Measurements from ENCODE around the gene RABGAP1L. TPM values are rescaled to one million over a fixed set of nuclear protein-coding genes. Genes with fewer than 3 reads are reported as not detected.

Gene RABGAP1L
- polyA plus RNA-seq, 3 donors: 35.2 to 75.3 (median 63.3) TPM

- H4K20me1 ChIP-seq (ENCODE audit: insufficient read depth, low read length): no peaks in the 10 kb centered on the region
- no peaks in the 10 kb centered on the region for H3K27me3 ChIP-seq (ENCODE audit: control insufficient read depth in 2 of 2, insufficient read depth in 2 of 2, low read length in 2 of 2)
- H3K9me3 Mint-ChIP-seq: peaks cover 0 to 2% (median 0%) of the 10 kb centered on the region in 7 donors
- DNase-seq: no peak
- H3K4me2 ChIP-seq (replicated peaks; ENCODE audit: extremely low read depth, low read length, poor library complexity, severe bottlenecking): no peak overlapping the region
- H3K36me3 Mint-ChIP-seq: peaks cover 5 to 7% of the 10 kb centered on the region in 2 donors
- H3K4me3 ChIP-seq (replicated peaks in 1 of 3; ENCODE audit: low read depth in 2 of 3, low read length in 3 of 3): no peak overlapping the region
- no peak overlapping the region for H3K9ac ChIP-seq (ENCODE audit: insufficient read depth, low read length, poor library complexity, severe bottlenecking)
- no peak overlapping the region for H3K4me3 Mint-ChIP-seq
- H3K4me1 ChIP-seq (ENCODE audit: control insufficient read depth in 1 of 2, insufficient read depth in 2 of 2, low read length in 2 of 2): no peaks in the 10 kb centered on the region
- no peak overlapping the region for H3K27ac Mint-ChIP-seq
- H2AFZ ChIP-seq (ENCODE audit: insufficient read depth, low read depth, low read length, poor library complexity, severe bottlenecking): no peak overlapping the region
- no peak overlapping the region for H3K27ac ChIP-seq (ENCODE audit: low read depth in 1 of 2, low read length in 2 of 2)
- H3K9me3 ChIP-seq (replicated peaks in 1 of 2; ENCODE audit: control insufficient read depth in 1 of 2, insufficient read depth in 1 of 2, low read length in 2 of 2): no peaks in the 10 kb centered on the region
- H3K4me1 Mint-ChIP-seq: no peaks in the 10 kb centered on the region
- intact Hi-C loops (cut with micrococcal nuclease): no loop called here
- H3K79me2 ChIP-seq (ENCODE audit: insufficient read depth, low read length): no peaks in the 10 kb centered on the region
- no peaks in the 10 kb centered on the region for H3K27me3 Mint-ChIP-seq (ENCODE audit: low read depth in 3 of 3)
- no peak for TF ChIP-seq CTCF (IDR thresholded peaks at IDR 0.05)
- H3K36me3 ChIP-seq (replicated peaks in 1 of 2; ENCODE audit: control insufficient read depth in 1 of 2, insufficient read depth in 2 of 2, low read length in 2 of 2): no peaks in the 10 kb centered on the region
Measured at GRCh38 chr1:174690266-174690665, 530.9 kb downstream of the RABGAP1L start.

- Histone ChIP-seq H4K20me1 (ENCODE audit: insufficient read depth, low read length) (no peaks in the 10 kb centered on the region), H3K36me3 (replicated peaks in 1 of 2; ENCODE audit: control insufficient read depth in 1 of 2, insufficient read depth in 2 of 2, low read length in 2 of 2) (no peaks in the 10 kb centered on the region), H3K4me1 (ENCODE audit: control insufficient read depth in 1 of 2, insufficient read depth in 2 of 2, low read length in 2 of 2) (no peaks in the 10 kb centered on the region), H3K4me2 (replicated peaks; ENCODE audit: extremely low read depth, low read length, poor library complexity, severe bottlenecking) (no peak overlapping the region), H2AFZ (ENCODE audit: insufficient read depth, low read depth, low read length, poor library complexity, severe bottlenecking) (no peak overlapping the region), H3K9ac (ENCODE audit: insufficient read depth, low read length, poor library complexity, severe bottlenecking) (no peak overlapping the region), H3K27ac (ENCODE audit: low read depth in 1 of 2, low read length in 2 of 2) (no peak overlapping the region), H3K27me3 (ENCODE audit: control insufficient read depth in 2 of 2, insufficient read depth in 2 of 2, low read length in 2 of 2) (no peaks in the 10 kb centered on the region), H3K4me3 (replicated peaks in 1 of 3; ENCODE audit: low read depth in 2 of 3, low read length in 3 of 3) (no peak overlapping the region), H3K9me3 (replicated peaks in 1 of 2; ENCODE audit: control insufficient read depth in 1 of 2, insufficient read depth in 1 of 2, low read length in 2 of 2) (no peaks in the 10 kb centered on the region), H3K79me2 (ENCODE audit: insufficient read depth, low read length) (no peaks in the 10 kb centered on the region)
- peaks cover 0 to 2% (median 0%) of the 10 kb centered on the region in 7 donors for H3K9me3 Mint-ChIP-seq
- no peaks in the 10 kb centered on the region for H3K4me1 Mint-ChIP-seq
- WGBS (ENCODE audit: insufficient coverage): no CpG with 5 or more reads among the region's 1 CpG
- no peak for TF ChIP-seq CTCF (IDR thresholded peaks at IDR 0.05)
- no peak for DNase-seq
- H3K27ac Mint-ChIP-seq: no peak overlapping the region
- intact Hi-C loops (cut with micrococcal nuclease): no loop called here
- peaks cover 0 to 4% of the 10 kb centered on the region in 2 donors for H3K36me3 Mint-ChIP-seq
- H3K4me3 Mint-ChIP-seq: no peak overlapping the region
- no peaks in the 10 kb centered on the region for H3K27me3 Mint-ChIP-seq (ENCODE audit: low read depth in 3 of 3)
Measured at GRCh38 chr1:174692313-174692712, 533.0 kb downstream of the RABGAP1L start.

All from CD14-positive monocyte (primary cell).